Activated naive CD4-positive, alpha-beta T cell treated with anti-CD3 and anti-CD28 coated beads for 36 hours (primary cell): Measurements from ENCODE around the gene NHSL2. TPM values are rescaled to one million over a fixed set of nuclear protein-coding genes. Genes with fewer than 3 reads are reported as not detected.

ENCODE experiments used
- CTCF ChIA-PET: fragments of 350-600 bp; sonication (Branson Sonifier 250); formaldehyde crosslinking; loops from one replicate; lab custom pipeline; 2021; ENCODE audit warnings: antibody characterized with exemption; lab: Charles Lee
- DNase-seq: peaks from one replicate; pipeline ENCODE4 v3.0.0-alpha.2; 2020
- H3K27ac Mint-ChIP-seq: one replicate; pipeline ENCODE4 v1.8.0; 2021; ENCODE audit warnings: mild to moderate bottlenecking, mixed read lengths
- H3K27me3 Mint-ChIP-seq: one replicate; pipeline ENCODE4 v1.8.0; 2021; ENCODE audit warnings: low read depth, mixed read lengths
- H3K36me3 Mint-ChIP-seq: one replicate; pipeline ENCODE4 v1.8.0; 2021; ENCODE audit warnings: low read depth, mixed read lengths
- H3K4me1 Mint-ChIP-seq: one replicate; pipeline ENCODE4 v1.8.0; 2021; ENCODE audit warnings: low read depth, mixed read lengths
- H3K4me3 Mint-ChIP-seq: one replicate; pipeline ENCODE4 v1.8.0; 2021; ENCODE audit warnings: mild to moderate bottlenecking, moderate library complexity, mixed read lengths
- H3K9me3 Mint-ChIP-seq: one replicate; pipeline ENCODE4 v1.8.0; 2021; ENCODE audit warnings: mixed read lengths
- intact Hi-C: fragments of 100-400 bp; cut with micrococcal nuclease; formaldehyde crosslinking; loops from one replicate; pipeline ENCODE4 v1.15.1; 2023
- total RNA-seq, 2 experiments: library from RNA; stranded (reverse); gene quantifications; one replicate each; pipeline ENCODE4 v1.2.3, GENCODE V29; 2021

NHSL2 gene
- total RNA-seq, 2 experiments from 2014 or later = 0.10 to 0.41 TPM

GRCh38 chrX:72126539-72127140 is 216.0 kb downstream of the NHSL2 start:
- Mint-ChIP-seq H3K4me1 (peaks cover 4% of the 10 kb centered on the region), H3K9me3 (no peaks in the 10 kb centered on the region), H3K27ac (peak overlapping the region; percentile 36), H3K27me3 (peaks cover 19% of the 10 kb centered on the region), H3K36me3 (no peaks in the 10 kb centered on the region), H3K4me3 (no peak overlapping the region)
- CTCF ChIA-PET = interaction anchor here (0.6 to 3.0 kb wide), 16 partner anchors 9 to 216 kb away, joined by 3 to 21 read pairs (median 4); partner anchors contain the start of gene NHSL2
- intact Hi-C loops = loop anchor here (1.0 to 5.0 kb wide), 7 partner anchors 56 to 456 kb away; partner anchors contain the start of genes NHSL2 and PIN4
- peak; percentile 90 for DNase-seq

GRCh38 chrX:72127332-72127731 is 216.7 kb downstream of the NHSL2 start:
- H3K9me3 Mint-ChIP-seq = no peaks in the 10 kb centered on the region
- peaks cover 24% of the 10 kb centered on the region for H3K27me3 Mint-ChIP-seq
- CTCF ChIA-PET = interaction anchor here (0.6 to 3.0 kb wide), 11 partner anchors 12 to 216 kb away, joined by 3 to 21 read pairs (median 4); partner anchors contain the start of gene NHSL2
- peaks cover 2% of the 10 kb centered on the region for H3K4me1 Mint-ChIP-seq
- no peak overlapping the region for H3K27ac Mint-ChIP-seq
- H3K4me3 Mint-ChIP-seq = no peak overlapping the region
- H3K36me3 Mint-ChIP-seq = no peaks in the 10 kb centered on the region
- DNase-seq = no peak
- intact Hi-C loops = loop anchor here (5.0 kb wide), 2 partner anchors 55 to 270 kb away; partner anchors contain the start of gene PIN4

GRCh38 chrX:72128183-72128834 is 217.7 kb downstream of the NHSL2 start:
- H3K27me3 Mint-ChIP-seq = peaks cover 30% of the 10 kb centered on the region
- H3K9me3 Mint-ChIP-seq = no peaks in the 10 kb centered on the region
- peaks cover 2% of the 10 kb centered on the region for H3K4me1 Mint-ChIP-seq
- CTCF ChIA-PET = interaction anchor here (0.8 to 3.0 kb wide), 7 partner anchors 16 to 217 kb away, joined by 3 to 21 read pairs (median 5); partner anchors contain the start of gene NHSL2
- H3K4me3 Mint-ChIP-seq = no peak overlapping the region
- DNase-seq = no peak
- intact Hi-C loops = loop anchor here (5.0 kb wide), 2 partner anchors 54 to 271 kb away; partner anchors contain the start of gene PIN4
- H3K27ac Mint-ChIP-seq = no peak overlapping the region
- no peaks in the 10 kb centered on the region for H3K36me3 Mint-ChIP-seq

GRCh38 chrX:72128881-72129280 is 218.2 kb downstream of the NHSL2 start:
- no peak overlapping the region for H3K4me3 Mint-ChIP-seq
- H3K9me3 Mint-ChIP-seq = no peaks in the 10 kb centered on the region
- intact Hi-C loops = loop anchor here (5.0 kb wide), 2 partner anchors 53 to 272 kb away; partner anchors contain the start of gene PIN4
- CTCF ChIA-PET = interaction anchor here (1.0 to 1.4 kb wide), 2 partner anchors 17 to 56 kb away, joined by 3 read pairs; no protein-coding TSS in a partner anchor
- peaks cover 33% of the 10 kb centered on the region for H3K27me3 Mint-ChIP-seq
- H3K36me3 Mint-ChIP-seq = no peaks in the 10 kb centered on the region
- no peak overlapping the region for H3K27ac Mint-ChIP-seq
- DNase-seq = no peak
- H3K4me1 Mint-ChIP-seq = peaks cover 2% of the 10 kb centered on the region

- Mint-ChIP-seq H3K27me3 (peaks cover 33% of the 10 kb centered on the region), H3K9me3 (no peaks in the 10 kb centered on the region), H3K4me1 (peaks cover 2% of the 10 kb centered on the region), H3K27ac (no peak overlapping the region), H3K4me3 (no peak overlapping the region), H3K36me3 (no peaks in the 10 kb centered on the region)
- intact Hi-C loops = loop anchor here (5.0 kb wide), 2 partner anchors 53 to 272 kb away; partner anchors contain the start of gene PIN4
- CTCF ChIA-PET = interaction anchor here (0.9 kb wide), 1 partner anchor 8 kb away, joined by 3 read pairs; no protein-coding TSS in a partner anchor
- DNase-seq = no peak
These were observed 219.0 kb downstream of the NHSL2 start for GRCh38 chrX:72129661-72130060.

GRCh38 chrX:72130156-72130761 is 219.6 kb downstream of the NHSL2 start:
- no peak for DNase-seq
- no peaks in the 10 kb centered on the region for H3K36me3 Mint-ChIP-seq
- CTCF ChIA-PET = interaction anchor here (0.9 kb wide), 1 partner anchor 8 kb away, joined by 3 read pairs; no protein-coding TSS in a partner anchor
- peaks cover 33% of the 10 kb centered on the region for H3K27me3 Mint-ChIP-seq
- intact Hi-C loops = no loop called here
- H3K4me1 Mint-ChIP-seq = peaks cover 2% of the 10 kb centered on the region
- H3K9me3 Mint-ChIP-seq = no peaks in the 10 kb centered on the region
- no peak overlapping the region for H3K4me3 Mint-ChIP-seq
- no peak overlapping the region for H3K27ac Mint-ChIP-seq

- DNase-seq = no peak
- H3K27ac Mint-ChIP-seq = no peak overlapping the region
- CTCF ChIA-PET = no interaction called here
- intact Hi-C loops = no loop called here
- H3K4me1 Mint-ChIP-seq = peaks cover 2% of the 10 kb centered on the region
- H3K27me3 Mint-ChIP-seq = peaks cover 33% of the 10 kb centered on the region
- H3K4me3 Mint-ChIP-seq = no peak overlapping the region
- H3K36me3 Mint-ChIP-seq = no peaks in the 10 kb centered on the region
- H3K9me3 Mint-ChIP-seq = no peaks in the 10 kb centered on the region
These were observed 220.2 kb downstream of the NHSL2 start for GRCh38 chrX:72130762-72131250.

GRCh38 chrX:72131317-72132294 is 221.0 kb downstream of the NHSL2 start, which contains the start of gene RTL5:
RTL5 (minus strand) TSS chrX:72131915.
- peak within 1 kb of the TSS; percentile 57 for H3K4me3 Mint-ChIP-seq
- no peak within 1 kb of the TSS for H3K27ac Mint-ChIP-seq
- intact Hi-C loops = no loop called here

GRCh38 chrX:72132456-72132855 is 221.8 kb downstream of the NHSL2 start:
- DNase-seq = no peak
- no peak overlapping the region for H3K4me3 Mint-ChIP-seq
- H3K9me3 Mint-ChIP-seq = no peaks in the 10 kb centered on the region
- no peak overlapping the region for H3K27ac Mint-ChIP-seq
- H3K36me3 Mint-ChIP-seq = no peaks in the 10 kb centered on the region
- peaks cover 2% of the 10 kb centered on the region for H3K4me1 Mint-ChIP-seq
- intact Hi-C loops = no loop called here
- CTCF ChIA-PET = interaction anchor here (0.8 to 1.2 kb wide), 3 partner anchors 112 to 115 kb away, joined by 3 to 4 read pairs (median 4); no protein-coding TSS in a partner anchor
- peaks cover 33% of the 10 kb centered on the region for H3K27me3 Mint-ChIP-seq

More at GRCh38 chrX:72131317-72132294, 221.0 kb downstream of the NHSL2 start, which contains the start of gene RTL5:
- peak; percentile 55 for DNase-seq
- Mint-ChIP-seq H3K36me3 (no peaks in the 10 kb centered on the region), H3K4me1 (peaks cover 2% of the 10 kb centered on the region), H3K9me3 (no peaks in the 10 kb centered on the region), H3K27me3 (peaks cover 33% of the 10 kb centered on the region)
- CTCF ChIA-PET = interaction anchor here (0.8 to 1.2 kb wide), 3 partner anchors 111 to 114 kb away, joined by 3 to 4 read pairs (median 4); no protein-coding TSS in a partner anchor

GRCh38 chrX:72133851-72134546 is 223.4 kb downstream of the NHSL2 start:
- no peak for DNase-seq
- Mint-ChIP-seq H3K27me3 (peaks cover 31% of the 10 kb centered on the region), H3K4me1 (peaks cover 2% of the 10 kb centered on the region), H3K9me3 (no peaks in the 10 kb centered on the region), H3K4me3 (no peak overlapping the region), H3K27ac (no peak overlapping the region), H3K36me3 (no peaks in the 10 kb centered on the region)
- intact Hi-C loops = no loop called here
- CTCF ChIA-PET = no interaction called here
